Endometrial microvascular endothelial cells (primary cell): ENCODE results near the gene ARMH3. TPM values are rescaled to one million over a fixed set of nuclear protein-coding genes. Genes with fewer than 3 reads are reported as not detected.

Experiments used
- in situ Hi-C: cut with HindIII; loops from 2 replicates; pipeline ENCODE4 v1.10.0; 2017; ENCODE audit warnings: low sequenced_read_pairs, low pct_unique_long_range_greater_than_20kb; ENCODE audit errors: inconsistent ontology term
- total RNA-seq: library from RNA; depleted of rRNA; stranded (reverse); fragments of >200 nt; gene quantifications from one replicate; pipeline ENCODE4 v1.2.3, GENCODE V29; 2015; ENCODE audit errors: inconsistent ontology term

ARMH3 gene
- total RNA-seq, 1 donor from 2014 or later, result 9.3 TPM

DNA sequence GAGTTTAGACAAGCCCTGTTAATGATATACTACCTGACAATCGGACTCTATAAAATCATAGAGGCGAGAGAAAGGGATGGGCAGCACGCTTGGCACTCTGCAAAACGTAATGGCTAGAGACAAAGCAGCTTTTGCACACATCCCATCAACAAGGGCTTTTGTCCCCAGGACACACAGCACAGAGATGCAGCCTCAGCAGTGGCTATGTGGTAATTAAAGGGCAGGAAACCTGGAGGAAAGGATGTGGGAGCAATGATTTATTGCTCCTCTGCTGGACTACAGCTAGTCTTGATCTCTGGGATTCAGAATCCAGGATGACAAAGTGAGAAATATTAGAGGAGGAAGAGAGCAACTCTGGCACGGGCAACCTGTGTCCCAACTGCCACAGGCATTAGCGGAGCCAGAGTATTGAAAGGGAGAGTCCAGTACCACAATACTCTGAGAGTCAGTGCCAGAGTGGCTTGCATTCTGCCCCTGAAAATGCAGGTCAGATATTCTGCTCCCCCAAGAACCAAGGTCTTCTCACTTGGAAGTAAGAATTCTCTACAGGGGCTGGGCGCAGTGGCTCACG is 96.5 kb downstream of the ARMH3 start:
- in situ Hi-C loops, result no loop called here

DNA sequence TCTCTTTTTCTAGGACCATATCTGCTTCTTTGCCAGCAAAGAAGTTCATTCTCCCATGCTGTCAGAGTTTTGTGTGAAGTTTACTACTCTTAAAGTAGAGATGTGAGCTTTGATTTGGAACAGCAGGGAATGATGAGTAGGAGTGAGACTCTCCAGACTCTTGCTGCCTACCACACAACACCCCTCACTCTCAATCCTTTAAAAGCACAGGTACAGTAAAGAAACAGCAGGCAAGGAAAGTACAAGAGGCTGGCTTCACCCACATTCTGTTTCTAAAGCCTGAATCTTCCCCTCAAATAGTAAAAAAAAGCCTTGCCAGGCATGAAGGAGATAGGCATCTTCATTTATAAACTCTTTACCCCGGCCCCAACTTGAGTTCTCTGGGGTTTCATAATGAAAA is 97.3 kb downstream of the ARMH3 start:
- in situ Hi-C loops, result no loop called here

DNA sequence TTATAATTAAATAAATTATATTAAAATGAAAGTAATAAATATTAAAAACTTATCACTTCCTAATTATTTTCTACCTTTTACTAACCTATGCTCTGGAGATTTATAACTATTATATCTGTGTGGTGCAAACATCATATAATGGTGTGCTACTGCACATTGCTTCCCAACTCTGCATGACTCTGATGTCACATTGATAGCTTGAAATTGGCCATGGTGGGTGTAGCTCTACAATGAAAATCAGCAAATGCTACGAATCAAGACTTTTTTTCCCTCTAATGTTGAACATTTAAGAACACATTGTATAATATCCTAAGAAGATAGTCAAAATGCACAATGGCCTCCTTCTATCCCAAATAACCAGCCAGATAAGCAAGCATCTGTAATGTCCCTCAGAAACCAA is 99.1 kb downstream of the ARMH3 start:
- in situ Hi-C loops, result no loop called here

DNA sequence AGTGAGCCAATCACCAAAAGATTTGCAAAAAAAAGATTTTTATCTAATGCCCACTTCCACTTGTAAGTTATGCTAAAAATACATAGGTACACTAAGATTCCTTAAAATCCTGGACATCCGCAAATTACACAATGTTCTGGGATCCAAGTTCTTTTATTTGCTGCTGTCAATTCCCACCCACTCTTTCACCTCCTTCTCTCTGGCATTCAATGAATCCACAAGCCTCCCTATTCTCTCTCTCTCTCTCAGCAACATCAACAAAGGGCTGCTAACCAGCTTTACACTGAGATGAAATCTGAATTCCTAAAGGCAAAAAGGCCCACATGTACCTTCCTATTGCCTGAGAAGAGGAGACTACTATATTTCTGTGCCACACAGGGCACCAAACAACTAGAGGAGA is 99.9 kb downstream of the ARMH3 start:
- in situ Hi-C loops, result no loop called here

DNA sequence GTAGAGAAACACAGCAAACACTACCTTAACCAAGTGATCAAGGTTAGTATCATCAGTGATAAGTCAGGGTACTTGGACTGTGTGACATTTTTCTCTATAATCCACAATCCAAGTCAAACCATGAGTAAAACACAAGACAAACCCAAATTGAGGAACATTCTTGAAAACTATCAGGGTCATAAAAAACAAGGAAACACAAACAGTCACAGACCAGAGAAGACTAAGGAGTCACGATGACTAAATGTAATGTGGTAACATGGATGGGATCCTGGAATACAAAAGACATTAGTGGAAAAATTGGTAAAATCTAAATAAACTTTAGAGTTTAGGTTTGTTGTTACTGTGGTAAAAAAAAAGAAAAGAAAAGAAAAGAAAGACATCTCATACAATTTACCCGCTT is 103.8 kb downstream of the ARMH3 start:
- in situ Hi-C loops, result no loop called here

DNA sequence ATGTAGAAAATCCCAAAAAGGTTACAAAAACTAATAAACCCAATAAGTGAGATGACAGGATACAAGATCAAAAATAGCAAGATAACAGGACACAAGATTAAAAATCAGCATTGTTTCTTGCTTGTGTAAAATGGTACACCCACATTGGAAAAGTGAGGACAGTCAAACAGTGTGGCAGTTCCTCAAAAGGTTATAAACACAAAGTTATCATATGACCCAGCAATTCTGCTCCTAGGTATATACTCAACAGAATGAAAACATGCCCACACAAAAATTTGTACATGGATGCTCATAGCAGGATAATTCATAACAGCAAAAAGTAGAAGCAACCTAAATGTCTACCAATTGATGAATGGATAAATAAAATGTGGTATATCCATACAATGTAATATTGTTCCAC is 105.8 kb downstream of the ARMH3 start:
- in situ Hi-C loops, result no loop called here

DNA sequence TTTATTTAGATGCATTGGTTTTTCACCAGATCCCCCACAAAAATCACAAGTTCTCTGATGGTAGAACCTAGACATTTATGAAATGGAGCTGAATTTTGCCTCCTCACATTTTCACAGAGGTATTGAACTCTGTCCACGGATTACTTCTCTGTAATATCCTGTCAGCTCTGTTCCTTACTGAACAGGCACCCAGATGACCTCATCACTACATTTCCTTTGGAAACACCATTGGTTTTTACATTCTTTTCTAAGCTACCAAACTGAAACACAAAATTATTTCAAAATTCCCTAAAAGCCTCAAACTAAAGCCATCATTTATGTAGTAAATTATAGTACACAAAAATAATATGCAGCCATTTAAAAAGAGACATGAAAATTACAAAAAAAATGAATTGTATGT is 114.1 kb downstream of the ARMH3 start:
- in situ Hi-C loops, result no loop called here

DNA sequence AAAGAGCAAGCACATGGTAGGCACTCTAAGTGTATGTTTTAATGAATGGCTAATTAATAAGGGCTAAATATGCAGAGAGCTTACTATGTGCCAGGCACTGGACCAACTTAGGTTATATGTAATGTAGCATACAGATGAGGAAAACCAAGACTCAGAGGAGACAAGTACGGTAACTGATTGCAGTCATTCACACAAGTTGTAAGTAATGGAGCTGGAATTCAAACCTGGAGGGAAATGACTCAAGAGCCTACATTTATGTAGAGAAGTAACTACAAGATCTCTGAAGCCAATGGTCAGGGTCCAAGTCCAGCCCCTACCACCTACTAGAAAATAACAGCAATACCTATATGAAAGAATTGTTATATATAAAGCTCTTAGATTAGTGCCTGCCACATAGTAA is 115.1 kb downstream of the ARMH3 start:
- in situ Hi-C loops, result no loop called here

DNA sequence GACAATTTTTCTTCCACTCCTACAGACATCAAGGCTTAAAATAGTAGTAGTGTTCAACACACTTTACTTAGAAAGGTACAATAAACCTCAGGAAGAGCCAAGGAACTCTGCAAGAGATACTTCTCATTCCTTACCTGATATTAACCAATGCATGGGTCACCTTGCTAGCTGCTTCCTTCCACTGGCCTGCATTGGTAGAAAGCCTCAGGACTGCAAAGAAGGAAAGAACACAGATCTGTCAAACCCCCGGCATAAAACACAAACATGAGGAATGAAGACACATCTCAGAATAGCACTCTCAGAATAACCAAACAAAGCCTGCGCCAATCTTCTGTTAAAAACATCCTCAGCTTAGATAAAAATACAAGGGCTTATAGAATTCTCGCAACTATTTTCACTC is 116.2 kb downstream of the ARMH3 start:
- in situ Hi-C loops, result no loop called here

DNA sequence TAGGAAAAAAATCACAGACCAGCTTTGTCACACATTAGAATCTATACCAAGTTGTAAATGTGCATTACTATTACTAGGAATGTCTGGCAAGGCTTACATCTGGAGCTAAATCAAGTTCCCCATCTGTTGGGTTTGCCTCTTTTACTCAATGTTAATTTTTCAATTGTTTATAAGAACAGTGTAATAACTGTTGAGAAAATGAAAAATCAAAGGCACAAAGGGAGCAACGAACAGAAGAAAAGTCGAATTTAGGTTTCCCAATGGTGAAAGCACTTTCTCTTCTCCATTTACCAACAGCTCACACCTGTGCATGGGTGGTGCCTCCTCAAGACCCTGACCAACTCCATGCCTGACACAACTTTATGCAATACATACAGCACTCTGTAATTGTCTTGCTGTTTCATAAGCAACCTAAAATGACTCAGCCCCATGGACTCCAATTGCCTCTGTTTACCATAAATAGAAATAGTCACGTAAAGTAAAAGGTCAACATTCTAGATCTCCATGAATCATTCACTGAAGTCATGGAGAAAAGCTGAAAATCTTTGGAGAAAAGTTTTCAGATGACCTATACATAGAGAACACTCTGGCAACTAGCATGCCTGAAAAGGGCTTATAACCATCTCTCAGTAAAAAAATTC is 116.8 kb downstream of the ARMH3 start:
- in situ Hi-C loops, result no loop called here

DNA sequence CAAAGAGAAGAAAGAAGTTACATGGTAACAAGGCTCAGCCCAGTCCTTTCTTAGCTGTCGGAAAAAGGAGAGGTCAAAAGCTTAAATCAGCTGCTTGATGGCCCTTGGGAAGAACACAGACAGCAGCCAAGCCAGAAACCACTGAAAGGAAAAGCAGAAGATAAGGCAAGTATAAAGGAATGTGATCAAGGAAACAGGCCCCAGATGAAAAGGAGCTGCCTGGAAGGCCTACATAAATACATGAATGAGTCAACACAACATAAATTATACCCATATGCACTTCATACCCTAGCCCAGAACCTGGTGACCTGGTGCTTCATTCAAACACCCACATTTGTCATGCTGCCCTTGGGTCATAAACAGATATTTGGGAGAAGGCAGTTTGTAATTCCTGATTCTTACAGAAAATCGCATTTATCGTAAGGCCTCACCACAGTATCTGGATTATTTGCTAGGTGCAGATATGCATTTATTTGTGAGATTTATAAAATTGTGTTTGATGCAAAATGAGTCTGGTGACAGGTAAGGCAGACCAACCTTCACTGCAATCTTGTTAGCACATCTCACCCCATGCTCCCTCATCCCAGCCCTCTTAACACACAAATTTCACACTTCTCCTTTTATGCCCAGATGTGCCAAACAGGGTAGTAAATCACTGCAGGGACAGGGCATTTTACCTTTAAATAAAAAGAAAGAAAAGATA is 117.5 kb downstream of the ARMH3 start:
- in situ Hi-C loops, result no loop called here

DNA sequence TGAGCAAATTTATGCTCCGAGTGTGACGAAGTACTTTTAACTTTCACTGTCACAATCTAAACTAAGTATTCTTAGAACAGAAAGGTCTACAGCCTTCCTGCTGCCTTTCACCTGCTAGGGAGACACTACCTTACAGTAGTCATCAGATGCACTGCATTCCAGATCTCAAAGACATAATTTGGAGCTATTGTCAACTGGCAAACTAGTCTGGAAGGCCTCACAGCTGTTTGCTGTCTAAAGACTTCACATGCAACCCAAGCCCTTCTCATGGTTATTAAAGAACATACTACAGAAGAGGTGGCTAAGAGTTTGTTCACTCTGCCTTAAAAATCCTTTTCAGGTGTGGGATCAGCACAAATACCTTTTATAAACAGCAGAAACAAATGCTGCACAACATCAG is 120.5 kb downstream of the ARMH3 start:
- in situ Hi-C loops, result no loop called here

DNA sequence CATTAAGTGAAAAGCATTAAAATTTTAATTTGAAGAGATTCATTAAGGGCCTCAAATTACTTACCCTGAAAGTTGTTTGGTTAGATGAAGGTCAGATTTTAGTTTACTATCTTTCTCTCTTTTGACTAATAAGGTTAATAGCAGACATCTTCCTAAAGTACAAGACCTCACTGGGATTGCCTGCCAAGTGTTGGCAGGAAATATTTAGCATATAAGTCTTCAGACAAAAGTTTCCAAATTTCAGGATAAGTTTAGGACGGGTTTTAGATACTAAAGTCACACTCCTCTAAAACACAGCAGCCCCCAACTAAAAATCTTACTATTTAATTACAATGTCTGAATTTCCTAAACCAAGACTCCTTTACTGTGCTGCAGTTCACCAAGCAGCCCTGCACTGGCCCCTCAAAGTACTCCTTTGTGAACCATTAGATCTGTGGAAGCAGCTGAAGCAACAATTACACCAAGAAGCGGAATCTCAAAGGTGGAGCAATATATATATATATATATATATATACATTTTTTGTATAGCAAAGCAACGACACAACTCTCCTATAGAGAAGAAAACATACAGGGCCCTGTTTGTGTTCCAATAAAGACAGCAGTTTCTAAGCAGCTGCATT is 121.2 kb downstream of the ARMH3 start:
- in situ Hi-C loops, result no loop called here

DNA sequence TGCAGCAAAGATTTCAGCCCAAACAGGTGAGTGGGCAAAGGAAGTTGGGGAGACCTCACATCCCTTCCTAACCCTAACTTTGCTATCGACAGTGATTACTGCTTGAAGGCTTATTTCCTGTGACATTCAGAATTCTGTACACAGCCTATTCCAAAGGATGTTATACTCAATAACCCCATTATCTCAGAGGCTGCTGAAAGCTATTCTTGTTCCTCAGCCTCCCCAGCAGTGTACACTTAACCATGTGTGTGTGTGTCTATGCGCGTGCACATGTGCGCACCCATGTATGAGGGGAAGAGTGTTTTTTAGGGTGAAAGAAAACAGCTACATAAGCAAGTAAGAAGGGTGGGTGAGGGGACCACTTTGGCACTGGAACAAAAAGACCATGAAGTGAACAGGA is 122.0 kb downstream of the ARMH3 start:
- in situ Hi-C loops, result no loop called here

DNA sequence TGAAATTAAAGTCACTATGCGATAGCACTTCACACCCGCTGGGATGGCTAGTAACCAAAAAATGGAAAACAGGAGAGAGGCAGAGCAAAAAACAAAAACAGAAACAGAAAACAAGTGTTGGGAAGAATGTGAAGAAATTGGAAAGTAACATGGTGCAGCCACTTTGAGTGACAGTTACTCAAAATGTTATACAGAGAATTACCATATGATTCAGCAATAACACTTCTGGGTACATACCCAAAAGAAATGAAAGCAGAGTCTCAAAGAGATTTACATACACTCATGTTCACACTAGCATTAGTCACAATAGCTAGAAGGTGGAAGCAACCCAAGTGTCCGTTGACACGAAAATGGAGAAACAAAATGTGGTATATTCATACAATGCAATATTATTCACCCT is 123.8 kb downstream of the ARMH3 start:
- in situ Hi-C loops, result no loop called here

DNA sequence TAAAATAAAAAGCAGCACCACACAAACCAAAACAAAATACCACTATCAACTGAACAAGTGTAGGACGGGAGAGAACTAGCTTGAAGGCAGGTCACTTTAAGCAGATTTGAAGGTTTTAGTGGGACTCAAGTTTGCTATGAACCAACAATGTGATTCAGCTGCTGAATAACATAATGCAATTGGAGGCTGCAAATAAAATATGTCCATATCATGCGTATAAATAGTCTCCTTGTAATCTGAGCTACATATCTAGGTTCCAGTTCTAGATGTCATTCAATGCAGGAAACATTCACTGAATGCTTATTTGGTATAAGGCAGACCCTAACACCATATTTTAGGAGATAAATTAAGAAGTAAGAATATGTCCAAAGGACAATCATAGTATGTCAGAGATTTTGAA is 130.9 kb downstream of the ARMH3 start:
- in situ Hi-C loops, result no loop called here

DNA sequence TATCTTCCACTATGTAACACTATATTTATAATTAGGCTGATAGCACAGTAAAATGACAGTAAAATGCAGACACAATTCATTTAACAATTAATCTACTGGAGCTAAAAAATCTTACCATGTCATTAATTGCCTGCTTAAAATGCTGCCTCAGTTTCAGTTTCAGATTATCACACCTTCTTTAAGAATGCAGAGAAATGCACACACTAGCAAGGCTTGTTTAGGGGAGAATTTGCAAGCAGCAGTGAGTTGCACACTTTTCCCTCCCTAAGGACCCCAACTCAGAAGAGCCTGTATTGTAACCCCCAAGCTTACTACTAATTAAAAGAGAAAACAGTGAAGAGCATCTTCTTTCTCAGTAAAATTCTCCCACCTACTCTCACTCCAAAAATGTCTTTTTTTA is 132.7 kb downstream of the ARMH3 start:
- in situ Hi-C loops, result no loop called here

DNA sequence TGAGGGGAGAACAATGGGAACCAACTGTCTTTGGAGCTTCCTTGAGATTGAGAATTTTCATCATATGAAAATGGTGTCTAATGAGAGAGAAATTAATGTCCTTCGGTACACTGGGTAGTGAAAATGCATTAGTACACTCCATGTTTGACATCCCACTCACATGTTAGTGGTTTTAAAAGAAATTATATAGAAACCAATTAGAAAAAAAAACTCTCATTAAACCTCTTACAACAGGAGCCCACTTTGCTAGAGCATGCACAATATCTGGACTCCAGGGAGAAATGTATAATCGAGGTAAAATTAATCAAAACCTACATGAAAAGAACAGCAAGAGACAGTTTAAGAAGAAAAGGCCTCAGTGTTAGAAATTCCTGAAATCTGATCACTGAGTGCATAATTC is 133.1 kb downstream of the ARMH3 start:
- in situ Hi-C loops, result no loop called here

DNA sequence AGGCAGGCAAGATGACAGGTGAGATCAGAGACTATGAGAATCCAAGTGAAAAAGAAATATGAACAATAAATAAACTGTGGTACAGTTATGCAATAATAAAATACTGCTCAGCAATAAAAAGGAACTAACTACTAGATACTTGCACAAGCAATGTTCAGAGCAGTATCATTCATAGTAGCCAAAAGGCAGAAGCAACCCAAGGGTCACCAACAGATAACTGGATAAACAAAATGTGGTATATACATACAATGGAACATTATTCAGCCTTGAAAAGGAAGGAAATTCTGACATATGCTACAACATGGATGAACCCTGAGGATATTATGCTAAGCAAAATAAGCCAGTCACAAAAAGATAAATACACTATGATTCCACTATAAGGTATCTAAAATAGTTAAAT is 135.4 kb downstream of the ARMH3 start:
- in situ Hi-C loops, result no loop called here
